DMS 273 treated with DMSO at 0.1 percent for 48 hours (cell line): ENCODE data around the gene MYO7A.
A peak's percentile ranks its signal among the peaks of the same experiment; 100 is the strongest.

Source experiments
- DNase-seq: peaks from one replicate; lab custom pipeline; 2025; lab: John Stamatoyannopoulos, UW

The MYO7A gene

DNA sequence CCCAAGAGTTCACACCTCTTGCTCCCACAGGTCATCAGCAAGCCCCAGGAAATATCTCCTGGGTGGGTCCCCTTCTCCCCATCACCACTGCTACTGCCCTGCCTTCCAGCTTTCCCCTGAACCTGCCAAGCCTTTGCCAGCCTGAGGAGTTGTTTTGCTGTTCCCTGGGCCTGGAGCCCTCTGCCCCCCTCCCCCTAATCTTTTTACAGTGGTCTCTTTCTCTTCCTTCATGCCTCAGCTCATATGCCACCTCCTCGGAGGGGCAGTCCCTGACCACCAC lies 18.9 kb downstream of the MYO7A start:
- no peak for DNase-seq

DNA sequence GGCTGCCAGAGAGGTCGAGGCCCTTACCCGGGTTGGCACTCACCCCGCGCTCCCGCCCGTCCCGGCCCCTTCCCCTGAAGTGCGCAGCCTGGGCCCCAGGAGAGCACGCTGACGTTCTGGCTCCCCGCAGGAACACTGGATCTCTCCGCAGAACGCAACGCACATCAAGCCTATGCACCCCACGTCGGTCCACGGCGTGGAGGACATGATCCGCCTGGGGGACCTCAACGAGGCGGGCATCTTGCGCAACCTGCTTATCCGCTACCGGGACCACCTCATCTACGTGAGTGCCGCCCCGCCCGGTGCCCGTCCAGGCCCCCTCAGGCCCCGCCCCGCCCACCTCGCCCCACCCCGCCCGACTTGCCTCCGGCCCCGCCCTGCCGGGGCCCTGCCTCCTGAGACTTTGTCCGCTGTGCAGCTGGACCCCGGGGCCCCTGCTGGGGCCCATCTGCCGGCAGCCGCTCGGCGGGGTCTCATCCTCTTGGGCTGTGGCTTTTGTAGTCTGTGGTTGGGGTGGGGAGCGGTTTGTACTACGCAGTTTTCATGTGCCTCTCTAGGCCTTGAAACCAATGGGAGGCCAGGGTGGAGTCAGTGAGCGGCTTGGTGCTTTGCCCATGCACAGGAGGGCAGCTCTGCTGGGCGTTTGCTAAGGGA lies 19.7 kb downstream of the MYO7A start:
- peak; percentile 83 for DNase-seq

DNA sequence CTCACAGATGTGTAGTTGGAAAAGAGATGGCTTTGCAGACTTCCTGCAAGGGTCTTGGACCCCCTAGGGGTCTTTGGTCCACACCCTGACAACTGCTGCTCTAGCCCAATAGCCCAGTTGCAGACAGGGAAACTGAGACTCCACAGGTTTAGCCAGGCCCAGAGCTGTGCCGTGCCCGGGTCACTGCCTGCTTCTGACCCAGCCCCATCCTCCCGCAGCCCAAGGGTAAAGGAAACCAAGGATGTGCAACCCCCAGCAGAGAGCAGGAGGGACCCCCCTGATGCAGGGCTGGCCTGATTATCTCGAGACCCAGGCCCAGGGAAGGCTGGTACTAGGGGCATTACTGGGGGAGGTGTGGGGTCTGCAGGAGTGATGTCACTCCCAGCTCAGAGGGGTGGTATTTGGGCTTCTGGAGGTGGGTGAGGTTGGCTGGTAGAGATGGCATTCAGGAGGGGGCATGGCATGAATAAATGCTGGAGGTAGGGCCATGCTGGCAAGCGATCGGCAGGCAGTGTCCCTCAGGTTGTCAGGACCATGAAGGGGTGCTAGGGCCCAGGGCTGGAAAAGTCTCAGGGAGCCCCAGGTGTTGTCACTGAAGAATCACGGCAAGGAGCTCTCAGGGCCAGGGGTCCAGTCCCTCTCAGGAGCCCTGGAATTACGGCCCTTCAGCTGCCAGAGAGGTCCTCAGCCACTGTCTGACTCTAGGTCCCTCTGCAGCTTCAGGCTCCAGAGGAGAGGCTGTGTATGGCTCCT lies 21.1 kb downstream of the MYO7A start:
- DNase-seq = no peak

DNA sequence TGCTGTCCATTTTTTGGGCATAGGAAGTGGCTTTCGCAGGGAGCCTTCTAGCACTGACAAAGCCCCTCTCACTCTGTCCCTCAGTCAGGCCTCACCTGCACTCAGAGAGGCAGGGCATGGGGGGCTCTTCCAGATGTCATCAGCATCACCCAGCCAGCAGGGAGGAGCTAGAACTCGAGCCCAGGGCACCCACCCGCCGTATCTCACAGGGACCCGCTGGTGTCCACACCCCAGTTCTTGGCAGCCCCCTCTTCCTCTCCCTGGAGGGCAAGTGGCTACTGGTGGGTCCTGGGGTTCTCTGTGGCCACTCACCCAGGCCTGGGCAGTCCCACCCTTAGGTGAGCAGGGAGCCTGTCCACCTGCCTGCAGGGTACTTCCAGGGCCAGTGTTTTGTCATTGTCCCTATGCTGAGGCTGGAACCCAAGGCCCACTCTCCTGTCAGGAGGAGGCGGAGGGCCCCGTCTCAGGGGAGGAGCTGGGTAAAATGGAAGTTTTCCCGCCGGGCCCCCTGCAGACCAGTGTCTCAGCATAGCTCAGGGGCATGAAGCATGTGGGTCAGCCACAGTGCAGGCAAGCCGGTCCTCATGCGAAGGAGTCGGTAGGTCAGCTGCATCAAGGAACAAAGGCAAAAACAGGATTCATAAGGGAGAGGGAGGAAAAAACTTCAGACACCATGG lies 21.8 kb downstream of the MYO7A start:
- no peak for DNase-seq

DNA sequence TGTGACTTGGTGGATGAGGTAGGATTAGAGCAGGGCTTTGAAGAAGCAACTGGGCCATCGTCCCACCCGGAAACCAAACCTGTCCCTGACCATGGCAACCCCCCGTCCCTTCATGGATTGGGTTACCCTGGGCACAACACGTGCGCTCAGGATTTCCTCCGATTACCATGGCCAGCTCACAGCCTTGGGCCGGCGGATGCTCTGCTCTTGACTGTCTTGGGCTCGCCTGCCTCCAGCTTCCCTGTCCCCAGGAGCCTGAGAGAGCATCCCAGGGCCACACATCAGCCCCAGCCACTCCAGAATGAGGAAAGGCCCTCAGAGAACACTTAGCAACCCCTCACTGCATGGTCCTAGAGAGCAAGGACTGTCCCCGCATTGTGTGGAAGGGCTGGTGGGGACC lies 22.8 kb downstream of the MYO7A start:
- DNase-seq = no peak

DNA sequence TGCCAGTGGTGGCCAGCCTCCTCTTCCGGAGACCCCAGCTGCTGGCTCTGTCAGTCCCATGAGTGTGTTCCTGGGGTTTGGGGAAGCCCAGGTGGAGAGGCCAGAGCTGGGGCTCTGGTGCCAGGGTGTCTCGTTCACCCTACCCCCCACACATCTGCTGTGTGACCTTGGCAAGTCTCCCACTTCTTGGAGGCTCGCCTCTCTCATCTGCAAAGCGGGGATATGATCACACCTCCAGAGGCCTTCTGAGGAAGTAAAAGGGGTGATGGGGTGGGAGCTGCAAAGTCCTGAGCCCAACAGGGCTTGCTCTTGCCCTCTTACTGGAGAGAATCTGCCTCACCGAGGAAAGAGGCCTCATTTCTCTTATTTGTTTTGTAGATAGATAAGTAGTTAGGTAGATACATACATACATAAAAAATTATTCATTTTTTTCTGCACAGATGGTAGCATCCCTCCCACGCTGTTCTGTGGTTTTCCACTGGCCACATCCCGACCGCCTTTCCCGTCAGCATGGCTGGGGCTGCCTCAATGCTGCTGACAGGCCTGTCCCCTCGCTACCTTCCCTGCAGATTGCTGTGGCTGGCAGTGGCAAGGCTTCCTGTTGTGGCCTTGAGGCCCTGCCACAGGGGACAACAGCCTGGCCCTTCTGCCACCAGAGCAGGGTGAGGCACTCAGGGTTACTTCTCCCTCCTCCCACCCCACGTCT lies 23.9 kb downstream of the MYO7A start:
- peak; percentile 33 for DNase-seq

DNA sequence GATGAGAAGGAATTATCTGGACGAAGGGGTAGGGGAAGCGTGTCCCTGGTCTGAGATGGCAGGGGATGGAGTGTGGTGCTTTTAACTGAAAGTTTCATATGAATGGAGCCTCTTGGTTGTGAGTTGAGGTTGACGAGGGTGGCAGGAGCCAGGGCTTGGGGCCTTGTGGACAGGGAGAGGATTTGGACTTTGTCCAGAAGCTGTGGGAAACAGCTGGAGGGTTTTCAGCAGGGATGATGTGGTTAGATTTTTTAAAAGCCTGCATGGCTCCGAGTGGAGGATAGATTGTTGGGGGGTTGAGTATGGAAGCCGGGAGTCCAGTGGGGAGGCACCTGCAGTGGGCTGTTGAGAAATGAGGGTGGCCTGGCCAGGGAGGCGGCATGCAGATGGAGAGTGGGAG lies 24.8 kb downstream of the MYO7A start:
- DNase-seq = no peak

DNA sequence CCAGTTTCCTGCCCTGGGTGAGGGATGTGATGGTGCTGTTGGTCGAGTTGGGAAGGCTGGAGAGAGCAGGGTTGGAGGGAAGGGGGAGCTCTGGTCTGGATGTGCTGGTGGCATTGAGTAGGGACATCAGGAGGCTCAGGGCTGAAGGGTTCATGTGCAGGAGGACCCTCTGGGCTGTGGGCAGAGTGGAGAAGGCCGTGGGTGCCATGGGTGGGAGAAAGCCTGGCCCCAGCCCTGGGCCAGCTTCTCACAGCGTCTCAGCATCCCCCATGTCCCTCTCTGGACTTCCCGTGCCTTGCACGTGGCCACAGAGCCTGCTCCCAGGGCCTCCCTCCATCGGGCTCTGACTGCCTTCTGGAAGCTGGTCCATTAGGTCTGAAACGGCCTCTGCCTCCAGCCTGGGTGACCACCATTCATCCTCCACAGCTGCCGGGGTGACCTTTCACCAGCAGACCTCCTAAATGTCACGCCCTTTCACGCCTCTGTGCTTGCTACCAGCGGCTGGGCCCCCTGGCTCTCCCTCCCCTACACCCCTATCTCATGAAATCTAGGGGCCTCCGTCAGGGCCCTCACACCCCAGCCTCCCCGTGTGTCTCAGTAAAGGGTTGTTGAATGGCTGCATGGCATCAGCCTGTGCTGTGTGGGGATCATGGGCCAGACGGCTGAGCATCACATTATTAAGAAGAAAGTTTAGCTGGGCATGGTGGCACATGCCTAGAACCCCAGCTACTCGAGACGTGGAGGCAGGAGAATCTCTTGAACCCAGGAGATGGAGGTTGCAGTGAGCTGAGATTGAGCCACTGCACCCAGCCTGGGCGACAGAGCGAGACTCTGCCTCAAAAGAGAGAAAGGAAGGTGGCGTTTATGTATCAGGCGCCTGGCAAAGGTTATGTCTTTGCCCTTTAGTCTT lies 25.5 kb downstream of the MYO7A start:
- no peak for DNase-seq

DNA sequence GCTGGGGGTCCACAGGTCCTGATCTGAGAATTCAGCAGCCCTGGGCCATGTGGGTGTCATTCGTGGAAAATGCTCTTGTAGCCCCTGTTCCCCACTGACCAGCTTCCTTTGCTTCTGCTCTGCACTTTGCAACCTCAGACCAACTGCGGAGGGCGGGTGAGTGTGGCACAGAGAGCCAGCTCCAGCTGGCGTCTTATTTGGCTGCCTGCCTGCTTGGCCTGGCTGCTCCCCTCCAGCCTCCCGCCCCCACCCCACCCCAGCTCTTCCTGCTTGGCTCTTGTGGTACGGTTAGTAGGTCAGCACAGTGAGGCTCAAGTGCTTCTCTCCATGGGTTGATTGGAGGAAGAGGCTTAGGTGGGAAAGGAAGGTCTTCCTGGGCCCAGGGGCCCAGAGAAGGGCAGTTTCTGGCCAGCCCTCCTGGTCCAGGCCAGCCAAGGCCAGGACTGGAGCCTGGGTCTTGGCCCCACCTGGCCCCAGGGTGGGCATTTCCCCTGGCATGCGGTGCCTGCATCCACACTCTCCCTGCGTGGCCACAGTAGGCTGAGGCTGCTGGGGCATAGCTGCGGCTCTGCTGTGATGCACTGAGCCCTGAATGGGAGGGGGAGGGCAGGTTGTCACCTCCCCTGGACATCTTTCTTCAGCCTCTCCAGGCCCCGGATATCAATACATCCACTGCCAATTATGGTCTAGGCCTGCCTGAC lies 26.5 kb downstream of the MYO7A start:
- DNase-seq = no peak

DNA sequence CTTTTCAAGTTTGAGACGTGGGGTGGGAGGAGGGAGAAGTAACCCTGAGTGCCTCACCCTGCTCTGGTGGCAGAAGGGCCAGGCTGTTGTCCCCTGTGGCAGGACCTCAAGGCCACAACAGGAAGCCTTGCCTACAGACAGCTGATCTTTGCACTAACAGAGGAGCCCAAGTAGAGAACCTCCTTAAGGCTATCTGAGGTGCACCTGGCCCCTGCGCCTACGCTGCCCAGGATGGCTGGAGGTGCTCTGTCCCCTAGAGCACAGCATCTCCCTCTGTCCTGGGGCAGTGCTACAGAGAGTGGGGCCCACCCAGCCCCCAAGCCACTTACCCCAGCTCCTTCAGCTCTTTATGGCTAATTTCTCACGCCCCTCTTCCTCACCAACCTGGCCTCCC lies 27.0 kb downstream of the MYO7A start:
- DNase-seq = no peak

DNA sequence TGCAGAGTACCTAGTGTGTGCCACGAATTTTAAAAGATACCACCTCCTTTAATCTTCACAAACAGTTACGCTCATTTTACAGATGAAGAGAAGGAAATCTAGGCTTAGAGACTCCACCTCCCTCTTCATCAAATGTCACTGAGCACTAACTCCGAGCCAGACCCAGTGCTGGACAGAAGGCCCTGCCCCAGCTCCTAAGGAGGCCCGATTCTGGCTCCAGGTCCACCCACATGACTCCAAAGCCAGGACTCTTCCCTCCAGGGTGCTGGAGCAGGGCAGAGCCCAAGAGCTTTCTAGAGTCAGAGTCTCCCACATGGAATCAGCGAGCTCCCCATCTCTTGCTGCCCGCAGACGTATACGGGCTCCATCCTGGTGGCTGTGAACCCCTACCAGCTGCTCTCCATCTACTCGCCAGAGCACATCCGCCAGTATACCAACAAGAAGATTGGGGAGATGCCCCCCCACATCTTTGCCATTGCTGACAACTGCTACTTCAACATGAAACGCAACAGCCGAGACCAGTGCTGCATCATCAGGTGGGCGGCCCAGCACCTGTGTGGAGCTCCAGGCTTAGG lies 27.6 kb downstream of the MYO7A start:
- DNase-seq = no peak

DNA sequence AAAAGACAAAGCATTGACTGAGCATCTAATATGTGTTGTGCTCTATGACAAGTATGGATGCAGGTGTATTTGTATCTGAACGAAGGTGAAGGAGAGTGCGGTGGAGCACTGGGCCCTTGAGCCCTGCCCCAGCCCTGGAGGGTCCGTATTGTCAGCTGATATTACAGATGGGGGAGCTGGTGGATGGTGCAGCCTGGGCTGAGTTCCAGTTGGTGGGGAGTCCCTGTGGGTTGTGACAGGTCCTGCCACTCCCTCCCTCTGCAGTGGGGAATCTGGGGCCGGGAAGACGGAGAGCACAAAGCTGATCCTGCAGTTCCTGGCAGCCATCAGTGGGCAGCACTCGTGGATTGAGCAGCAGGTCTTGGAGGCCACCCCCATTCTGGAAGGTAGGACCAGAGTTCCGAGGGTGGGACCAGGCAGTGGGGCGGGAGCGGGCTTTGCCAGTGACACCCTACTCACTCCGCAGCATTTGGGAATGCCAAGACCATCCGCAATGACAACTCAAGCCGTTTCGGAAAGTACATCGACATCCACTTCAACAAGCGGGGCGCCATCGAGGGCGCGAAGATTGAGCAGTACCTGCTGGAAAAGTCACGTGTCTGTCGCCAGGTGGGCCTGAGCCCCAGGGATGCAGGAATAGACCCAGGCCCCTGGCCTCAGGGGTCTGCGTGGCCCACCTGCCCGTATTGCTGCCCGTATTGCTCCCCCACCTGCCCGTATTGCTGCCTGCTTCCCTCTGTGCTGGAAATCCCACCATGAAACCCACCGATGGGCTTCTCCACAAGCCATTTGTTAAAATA lies 28.6 kb downstream of the MYO7A start:
- no peak for DNase-seq

DNA sequence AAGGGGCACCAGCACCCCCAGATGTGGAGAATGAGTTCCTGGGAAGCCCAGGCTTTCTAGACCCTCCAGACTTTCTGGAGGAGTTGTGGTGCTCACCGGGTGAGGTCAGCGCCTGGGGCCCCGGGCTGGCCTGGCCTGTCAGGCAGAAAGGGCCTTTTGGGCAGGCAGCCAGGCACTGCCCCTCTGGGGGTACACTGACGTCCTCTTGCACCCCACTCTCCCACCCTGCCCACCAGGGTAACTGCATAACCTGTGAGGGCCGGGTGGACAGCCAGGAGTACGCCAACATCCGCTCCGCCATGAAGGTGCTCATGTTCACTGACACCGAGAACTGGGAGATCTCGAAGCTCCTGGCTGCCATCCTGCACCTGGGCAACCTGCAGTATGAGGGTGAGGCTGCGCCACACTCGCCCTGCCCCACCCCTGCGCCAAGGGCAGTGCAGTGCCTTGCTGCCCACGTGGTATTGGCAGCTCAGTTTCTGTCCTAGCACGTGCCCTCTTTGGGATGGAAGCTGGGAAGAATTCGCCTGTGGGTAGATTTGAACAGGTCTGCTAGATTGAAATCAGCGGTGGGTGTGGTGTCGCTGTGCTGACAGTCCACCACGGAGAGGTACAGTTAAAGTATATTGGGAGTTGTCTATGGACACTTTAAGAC lies 30.1 kb downstream of the MYO7A start:
- DNase-seq = no peak

DNA sequence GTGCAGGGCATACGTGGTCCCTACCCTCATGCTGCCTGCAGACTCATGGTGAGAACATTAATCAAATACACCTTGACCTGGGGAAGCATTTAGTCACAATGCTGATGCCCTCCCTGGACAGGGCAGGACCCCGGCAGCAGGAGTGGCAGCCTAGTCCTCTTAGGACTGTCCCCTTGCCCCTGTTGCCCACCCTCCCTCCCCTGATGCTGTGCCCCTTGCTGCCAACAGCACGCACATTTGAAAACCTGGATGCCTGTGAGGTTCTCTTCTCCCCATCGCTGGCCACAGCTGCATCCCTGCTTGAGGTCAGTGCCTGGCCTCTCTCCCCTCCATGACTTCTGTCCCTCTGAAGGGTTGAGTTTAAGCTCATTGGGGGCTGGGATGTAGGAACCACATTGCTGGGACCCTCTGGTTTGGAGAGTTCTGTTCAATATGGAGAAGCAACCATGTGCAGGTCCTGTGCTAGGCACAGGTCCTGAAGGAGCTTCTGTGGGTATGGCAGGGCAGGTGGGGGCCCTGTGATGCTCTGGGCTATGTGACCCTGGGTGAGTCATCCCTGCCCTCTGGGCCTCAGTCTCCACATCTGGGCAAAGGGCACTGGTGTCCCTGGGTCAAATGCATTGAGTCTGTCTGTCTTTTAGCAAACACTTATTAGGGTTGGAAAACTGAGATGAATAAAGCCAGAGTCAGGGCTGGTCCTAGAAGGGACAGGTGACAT lies 31.3 kb downstream of the MYO7A start:
- no peak for DNase-seq

DNA sequence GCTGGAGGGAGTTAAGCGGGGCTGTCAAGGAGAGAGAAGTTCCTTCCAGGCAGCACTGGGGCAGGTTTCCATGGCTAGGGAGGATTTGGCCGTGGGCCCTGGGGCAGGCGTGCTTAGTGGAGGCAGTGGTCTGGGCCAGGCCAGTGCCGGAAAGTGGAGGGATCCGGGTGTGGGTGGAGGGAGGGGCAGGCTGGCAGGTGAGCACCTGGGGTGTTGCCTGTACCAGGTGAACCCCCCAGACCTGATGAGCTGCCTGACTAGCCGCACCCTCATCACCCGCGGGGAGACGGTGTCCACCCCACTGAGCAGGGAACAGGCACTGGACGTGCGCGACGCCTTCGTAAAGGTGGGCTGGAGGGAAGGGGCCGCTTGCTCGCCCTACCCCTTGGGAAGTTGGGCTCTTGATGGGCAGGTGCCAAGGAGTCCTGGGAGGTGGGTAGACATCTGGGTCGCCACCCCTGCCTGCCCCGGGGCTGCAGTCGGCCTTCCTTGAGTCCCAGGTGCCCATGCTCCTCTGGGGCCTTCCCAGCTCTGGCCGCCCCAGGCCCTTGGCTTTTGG lies 32.0 kb downstream of the MYO7A start:
- no peak for DNase-seq

DNA sequence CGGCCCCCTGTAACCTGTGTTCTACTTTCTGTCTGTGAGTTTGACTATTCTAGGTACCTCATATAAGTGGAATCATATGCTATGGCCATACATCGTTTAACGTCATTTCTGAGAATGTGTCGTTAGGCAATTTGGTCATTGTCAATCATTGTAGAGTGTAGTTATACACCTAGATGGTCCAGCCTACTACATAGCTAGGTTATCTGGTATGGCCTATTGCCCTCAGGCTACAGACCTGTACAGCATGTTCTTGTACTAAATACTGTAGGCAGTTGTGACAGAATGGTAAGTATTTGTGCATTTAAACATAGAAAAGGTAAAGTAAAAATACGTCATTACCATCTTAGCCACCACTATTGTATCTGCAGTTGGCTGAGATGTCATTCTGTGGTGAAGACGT lies 35.2 kb downstream of the MYO7A start:
- DNase-seq = no peak

DNA sequence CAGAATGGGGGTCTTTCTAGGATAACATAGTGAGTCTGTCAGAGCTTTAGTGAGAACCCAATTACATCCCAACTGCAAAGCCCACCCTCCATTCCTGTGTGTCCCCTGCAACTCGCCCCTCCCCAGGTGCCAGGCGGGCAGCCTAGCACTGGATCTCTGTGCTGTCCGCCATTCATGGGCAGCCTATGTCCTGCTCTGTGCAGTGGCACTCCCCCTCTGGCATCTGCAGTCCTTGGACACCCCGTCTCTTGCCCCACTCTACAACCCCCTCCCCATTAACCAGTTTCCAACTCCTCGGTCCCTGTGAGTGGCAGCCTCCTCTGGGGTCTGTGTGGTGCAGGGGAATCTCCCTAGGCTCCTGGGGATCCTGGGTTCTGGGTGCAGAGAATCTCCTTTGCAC lies 37.0 kb downstream of the MYO7A start:
- DNase-seq = no peak

DNA sequence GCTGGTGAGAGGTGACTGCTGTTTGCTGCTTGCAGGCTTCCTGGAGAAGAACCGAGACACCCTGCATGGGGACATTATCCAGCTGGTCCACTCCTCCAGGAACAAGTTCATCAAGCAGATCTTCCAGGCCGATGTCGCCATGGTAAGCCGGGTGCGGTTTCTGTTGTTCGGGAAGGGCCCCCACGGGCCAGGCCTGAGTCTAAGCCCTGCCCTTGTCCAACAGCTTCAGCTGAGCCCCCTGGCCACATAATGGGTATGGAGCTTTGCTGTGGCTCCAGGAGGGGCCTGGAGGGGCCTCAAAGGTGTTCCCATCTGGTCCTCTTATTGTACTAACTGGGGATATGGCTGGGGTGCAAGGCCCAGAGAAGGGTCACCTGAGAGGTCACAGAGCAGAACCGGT lies 38.0 kb downstream of the MYO7A start:
- no peak for DNase-seq
